Left ventricle myocardium inferior (tissue), 1 donor: Measurements from ENCODE around the gene HNMT. TPM values are rescaled to one million over a fixed set of nuclear protein-coding genes. Genes with fewer than 3 reads are reported as not detected.
A peak's percentile ranks its signal among the peaks of the same experiment; 100 is the strongest.

Experiments
- DNase-seq: peaks from one replicate; pipeline ENCODE4 v3.0.0-alpha.2; 2020
- H3K27ac ChIP-seq: fragments of 200-600 bp; replicated peaks from 2 replicates; pipeline ENCODE4 v1.8.0; 2021
- H3K27me3 ChIP-seq: fragments of 200-600 bp; 2 replicates; pipeline ENCODE4 v1.8.0; 2021; ENCODE audit warnings: low read depth
- H3K36me3 ChIP-seq: fragments of 200-600 bp; 2 replicates; pipeline ENCODE4 v1.8.0; 2021
- H3K4me1 ChIP-seq: fragments of 200-600 bp; 2 replicates; pipeline ENCODE4 v1.8.0; 2021
- H3K4me3 ChIP-seq: fragments of 200-600 bp; 2 replicates; pipeline ENCODE4 v1.8.0; 2021; ENCODE audit warnings: mild to moderate bottlenecking, moderate library complexity
- H3K9me3 ChIP-seq: fragments of 200-600 bp; replicated peaks from 2 replicates; pipeline ENCODE4 v1.8.0; 2021
- CTCF ChIP-seq: fragments of 200-600 bp; IDR thresholded peaks from 2 replicates; pipeline ENCODE4 v1.8.0; 2021; ENCODE audit warnings: antibody characterized with exemption, mild to moderate bottlenecking, borderline replicate concordance
- intact Hi-C: fragments of 100-400 bp; cut with micrococcal nuclease; formaldehyde crosslinking; loops from one replicate; pipeline ENCODE4 v1.11.0; 2022
- total RNA-seq: library from RNA; stranded (reverse); fragmentation: NEBNext Ultra II Directional; extraction: Animal tissue kit (Norgen Biotek cat#: 25700); gene quantifications from one replicate; pipeline ENCODE4 v1.2.1, GENCODE V29; 2021
- donor health status: DM: no; HTN: yes; CAD: no; lungs with severe emphysema.

The HNMT gene
- total RNA-seq, 1 donor from 2014 or later = 11.7 TPM

GRCh38 chr2:137951586-137951985 is 12.7 kb upstream of the HNMT start:
- H3K4me3 ChIP-seq = no peak overlapping the region
- intact Hi-C loops = no loop called here
- no peaks in the 10 kb centered on the region for H3K36me3 ChIP-seq
- no peaks in the 10 kb centered on the region for H3K27me3 ChIP-seq
- no peaks in the 10 kb centered on the region for H3K9me3 ChIP-seq
- H3K27ac ChIP-seq = no peak overlapping the region
- H3K4me1 ChIP-seq = no peaks in the 10 kb centered on the region
- DNase-seq = no peak
- TF ChIP-seq CTCF = no peak

- H3K27me3 ChIP-seq = no peaks in the 10 kb centered on the region
- H3K4me3 ChIP-seq = peak overlapping the region; percentile 36
- H3K4me1 ChIP-seq = no peaks in the 10 kb centered on the region
- H3K36me3 ChIP-seq = no peaks in the 10 kb centered on the region
- DNase-seq = no peak
- H3K27ac ChIP-seq = no peak overlapping the region
- no peak for TF ChIP-seq CTCF
- no peaks in the 10 kb centered on the region for H3K9me3 ChIP-seq
- intact Hi-C loops = no loop called here
Observed at GRCh38 chr2:137952586-137953129, 11.6 kb upstream of the HNMT start.

GRCh38 chr2:137955536-137955935 is 8.7 kb upstream of the HNMT start:
- H3K36me3 ChIP-seq = no peaks in the 10 kb centered on the region
- no peak overlapping the region for H3K27ac ChIP-seq
- no peak for TF ChIP-seq CTCF
- no peak for DNase-seq
- H3K4me3 ChIP-seq = no peak overlapping the region
- H3K9me3 ChIP-seq = no peaks in the 10 kb centered on the region
- no peaks in the 10 kb centered on the region for H3K4me1 ChIP-seq
- intact Hi-C loops = no loop called here
- no peaks in the 10 kb centered on the region for H3K27me3 ChIP-seq

- H3K4me3 ChIP-seq = no peak overlapping the region
- H3K27ac ChIP-seq = no peak overlapping the region
- H3K27me3 ChIP-seq = no peaks in the 10 kb centered on the region
- no peak for DNase-seq
- no peaks in the 10 kb centered on the region for H3K4me1 ChIP-seq
- TF ChIP-seq CTCF = no peak
- intact Hi-C loops = no loop called here
- no peaks in the 10 kb centered on the region for H3K9me3 ChIP-seq
- H3K36me3 ChIP-seq = no peaks in the 10 kb centered on the region
Observed at GRCh38 chr2:137957033-137957432, 7.2 kb upstream of the HNMT start.

GRCh38 chr2:137959166-137959565 is 5.1 kb upstream of the HNMT start:
- DNase-seq = no peak
- Histone ChIP-seq H3K4me1 (peaks cover 11% of the 10 kb centered on the region), H3K27ac (no peak overlapping the region), H3K4me3 (no peak overlapping the region), H3K9me3 (no peaks in the 10 kb centered on the region), H3K27me3 (no peaks in the 10 kb centered on the region), H3K36me3 (no peaks in the 10 kb centered on the region)
- TF ChIP-seq CTCF = no peak
- intact Hi-C loops = no loop called here
